Motor neuron (in vitro differentiated cells): ENCODE data around the gene CEP135. TPM values are rescaled to one million over a fixed set of nuclear protein-coding genes. Genes with fewer than 3 reads are reported as not detected.

Experiments
- ATAC-seq, 8 experiments: fragments of 200-7000 bp; cut with Tn5 transposase; replicated peaks in 6 of 8; 2 replicates each; pipeline ENCODE4 v1.8.0; 2021; ENCODE audit warnings: mild to moderate bottlenecking in 8 of 8, moderate library complexity in 8 of 8
- H3K27ac ChIP-seq, 2 donors: fragments of 250-450 bp; sonication (Bioruptor Pico); 2 replicates each; pipeline ENCODE4 v1.9.0; 2021; ENCODE audit warnings: antibody characterized with exemption in 2 of 2, mild to moderate bottlenecking in 2 of 2, moderate library complexity in 1 of 2
- H3K4me1 ChIP-seq, 2 donors: fragments of 250-450 bp; sonication (Bioruptor Pico); replicated peaks in 1 of 2; 2 replicates each; pipeline ENCODE4 v1.6.1; 2021; ENCODE audit warnings: antibody characterized with exemption in 2 of 2, mild to moderate bottlenecking in 2 of 2, moderate library complexity in 1 of 2
- H3K4me3 ChIP-seq, 5 donors: fragments of 250-450 bp; sonication (Bioruptor Pico); 2 replicates each; pipeline ENCODE4 v1.9.0; 2021; ENCODE audit warnings: antibody characterized with exemption in 5 of 5, mild to moderate bottlenecking in 5 of 5, moderate library complexity in 4 of 5
- WGBS, 10 experiments: fragments of 450-650 bp; shearing (Covaris generic); methylation state at CpG; one replicate each; pipeline ENCODE4 v1.0.0; 2022; 5-methylcytosine and 5-hydroxymethylcytosine counted together
- in situ Hi-C, 9 experiments: fragments of 400-800 bp; cut with MboI; loops; one replicate each; pipeline ENCODE4 v1.15.0; 2021; ENCODE audit warnings: low sequenced_read_pairs in 9 of 9, low pct_unique_long_range_greater_than_20kb in 2 of 9; ENCODE audit not compliant: unreplicated experiment in 9 of 9
- total RNA-seq, 8 experiments: library from RNA; unstranded; fragments of 300-600 nt; gene quantifications; 2 replicates each; pipeline versions ENCODE4 v1.2.3 to v1.2.4, GENCODE V29; 2022

The CEP135 gene
- total RNA-seq, 8 experiments from 2014 or later = 2.2 to 12.1 (median 7.4) TPM

DNA sequence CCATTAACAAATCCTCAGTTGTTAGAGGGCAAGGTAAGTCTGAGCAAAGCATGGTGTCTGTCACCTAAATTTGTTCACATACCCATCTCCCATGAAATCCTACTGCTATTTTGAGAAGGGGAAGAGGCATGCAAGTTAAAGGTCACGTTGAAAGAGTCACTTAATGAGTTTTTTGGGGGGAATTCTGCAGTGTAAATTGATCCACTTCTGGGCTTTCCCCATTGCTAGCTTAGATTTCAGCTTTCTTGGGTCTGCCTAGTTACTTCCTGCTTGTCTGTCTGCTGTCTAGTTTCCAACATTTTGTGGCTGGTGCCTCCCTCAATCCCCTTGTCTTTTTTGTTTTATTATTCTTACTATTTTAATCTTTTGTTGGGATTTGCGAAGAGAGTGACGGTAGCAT lies 32.0 kb downstream of the CEP135 start:
- Histone ChIP-seq H3K4me1 (no peaks in the 10 kb centered on the region), H3K27ac (no peak overlapping the region), H3K4me3 (no peak overlapping the region)
- no peak for ATAC-seq
- 76 to 100% (median 98%) methylated on average over 2 to 3 of the region's 3 CpGs for WGBS, 10 experiments
- in situ Hi-C loops = no loop called here

GRCh38 chr4:55982976-55983375 lies 34.2 kb downstream of the CEP135 start:
- no peak overlapping the region for H3K27ac ChIP-seq
- H3K4me1 ChIP-seq = no peaks in the 10 kb centered on the region
- no peak overlapping the region for H3K4me3 ChIP-seq
- in situ Hi-C loops = no loop called here
- ATAC-seq = no peak

GRCh38 chr4:55989766-55990165 lies 41.0 kb downstream of the CEP135 start:
- Histone ChIP-seq H3K4me1 (no peaks in the 10 kb centered on the region), H3K27ac (no peak overlapping the region), H3K4me3 (no peak overlapping the region)
- ATAC-seq = peak in 2 of 8 experiments; percentile 73 to 84
- in situ Hi-C loops = no loop called here

GRCh38 chr4:55993994-55994663 lies 45.4 kb downstream of the CEP135 start:
- in situ Hi-C loops = no loop called here
- peaks cover 0 to 7% of the 10 kb centered on the region in 2 donors for H3K4me1 ChIP-seq
- 86 to 100% (median 94%) methylated on average over 1 to 3 of the region's 3 CpGs; no CpG with 5 or more reads in 1 of the 10 experiments for WGBS, 10 experiments

GRCh38 chr4:55996646-55997045 lies 47.9 kb downstream of the CEP135 start:
- 38 to 100% (median 64%) methylated on average over 1 to 2 of the region's 2 CpGs; no CpG with 5 or more reads in 1 of the 10 experiments for WGBS, 10 experiments
- ATAC-seq = peak in 1 of 8 experiments; percentile 28
- no peak overlapping the region for H3K27ac ChIP-seq
- in situ Hi-C loops = no loop called here
- peaks cover 0 to 7% of the 10 kb centered on the region in 2 donors for H3K4me1 ChIP-seq
- no peak overlapping the region for H3K4me3 ChIP-seq

More at GRCh38 chr4:55993994-55994663, 45.4 kb downstream of the CEP135 start:
- Histone ChIP-seq H3K4me3 (no peak overlapping the region), H3K27ac (no peak overlapping the region)
- ATAC-seq = no peak

GRCh38 chr4:56003606-56004005 lies 54.9 kb downstream of the CEP135 start:
- ATAC-seq = no peak
- Histone ChIP-seq H3K27ac (no peak overlapping the region), H3K4me3 (no peak overlapping the region), H3K4me1 (no peaks in the 10 kb centered on the region)
- in situ Hi-C loops = no loop called here
- WGBS, 10 experiments = 80 to 100% (median 98%) methylated on average over 1 to 3 of the region's 3 CpGs

DNA sequence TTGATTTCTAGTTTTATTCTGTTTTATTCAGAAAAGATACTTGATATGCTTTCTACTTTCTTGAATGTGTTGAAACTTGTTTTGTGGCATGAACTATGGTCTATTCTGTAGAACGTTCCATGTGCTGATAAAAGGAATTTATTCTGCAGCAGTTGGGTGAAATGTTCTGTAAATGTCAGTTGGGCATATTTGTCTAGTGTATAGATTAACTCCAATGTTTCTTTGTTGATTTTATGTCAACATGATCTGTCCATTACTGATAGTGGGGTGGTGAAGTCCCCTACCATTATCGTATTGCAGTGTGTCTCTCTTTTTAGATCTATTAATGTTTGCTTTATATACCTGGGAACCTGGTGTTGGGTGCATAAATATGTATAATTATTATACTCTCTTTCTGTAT lies 55.5 kb downstream of the CEP135 start:
- in situ Hi-C loops = no loop called here
- ATAC-seq = no peak

DNA sequence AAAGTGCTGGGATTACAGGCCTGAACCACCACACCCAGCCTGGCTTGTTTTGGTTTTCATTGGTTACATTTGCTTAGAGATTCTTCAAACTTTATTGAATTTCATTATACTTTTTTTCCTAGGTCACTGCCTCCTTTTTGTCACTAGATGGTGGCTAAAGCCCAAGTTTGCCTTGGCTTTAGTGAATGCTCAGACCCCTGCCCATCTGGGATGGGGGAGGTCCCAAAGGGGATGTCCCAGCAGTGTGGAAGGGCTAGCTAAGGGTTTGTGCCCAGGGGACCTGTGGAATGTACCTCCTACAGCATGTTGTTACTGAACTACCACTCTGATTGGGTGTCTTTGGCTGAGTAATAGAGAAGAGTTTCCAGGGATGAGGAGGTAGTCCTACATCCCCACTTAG lies 58.4 kb downstream of the CEP135 start:
- Histone ChIP-seq H3K4me3 (no peak overlapping the region), H3K27ac (no peak overlapping the region), H3K4me1 (no peaks in the 10 kb centered on the region)
- no peak for ATAC-seq
- in situ Hi-C loops = no loop called here

More for the DNA sequence above, 55.5 kb downstream of the CEP135 start:
- Histone ChIP-seq H3K4me3 (no peak overlapping the region), H3K27ac (no peak overlapping the region), H3K4me1 (no peaks in the 10 kb centered on the region)
- 84 to 100% (median 93%) methylated on average over 1 to 2 of the region's 2 CpGs; no CpG with 5 or more reads in 2 of the 10 experiments for WGBS, 10 experiments

DNA sequence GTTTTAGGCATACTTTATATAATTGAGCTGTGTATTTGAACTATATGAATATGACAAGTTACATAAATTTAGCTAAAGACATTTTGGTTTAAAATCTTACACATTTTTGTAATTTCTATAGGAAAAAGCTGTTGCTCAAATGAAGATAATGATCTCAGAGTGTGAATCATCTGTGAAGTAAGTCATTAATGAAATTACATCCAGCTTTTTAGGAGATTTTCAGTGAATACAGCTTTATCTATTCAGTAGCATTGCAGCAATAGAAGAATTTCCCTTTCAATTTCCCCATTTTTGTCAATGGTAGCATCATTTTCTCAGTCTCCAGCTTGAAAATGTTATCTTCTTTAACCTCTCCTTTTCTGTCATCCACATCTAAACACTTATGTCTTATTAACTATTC lies 59.5 kb downstream of the CEP135 start:
- Histone ChIP-seq H3K27ac (no peak overlapping the region), H3K4me1 (no peaks in the 10 kb centered on the region), H3K4me3 (no peak overlapping the region)
- in situ Hi-C loops = no loop called here
- no peak for ATAC-seq

GRCh38 chr4:56026596-56026995 lies 77.9 kb downstream of the CEP135 start:
- H3K27ac ChIP-seq = no peak overlapping the region
- no peak overlapping the region for H3K4me3 ChIP-seq
- in situ Hi-C loops = no loop called here
- H3K4me1 ChIP-seq = no peaks in the 10 kb centered on the region
- peak in 3 of 8 experiments; percentile 28 to 73 (median 73) for ATAC-seq

DNA sequence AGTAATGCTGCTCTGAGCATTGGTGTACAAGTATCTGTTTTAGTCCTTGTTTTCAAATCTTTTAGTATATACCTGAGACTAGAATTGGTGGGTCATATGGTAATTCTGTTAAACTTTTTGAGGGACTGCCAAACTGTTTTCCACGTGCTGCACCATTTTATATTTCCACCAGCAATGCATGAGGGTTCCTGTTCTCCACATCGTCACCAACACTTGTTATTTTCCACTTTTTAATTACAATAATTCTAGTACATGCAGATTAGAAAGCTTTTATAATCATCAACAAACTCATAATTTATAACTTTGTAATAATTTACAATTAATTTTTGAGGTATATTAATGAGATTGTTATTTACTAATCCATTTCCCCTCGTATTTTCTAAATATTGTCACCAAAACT lies 79.4 kb downstream of the CEP135 start:
- 88 to 100% (median 97%) methylated on average over 1 to 3 of the region's 3 CpGs for WGBS, 10 experiments
- in situ Hi-C loops = no loop called here
- no peak for ATAC-seq

GRCh38 chr4:56038487-56039162 lies 89.9 kb downstream of the CEP135 start:
- 10 to 100% (median 91%) methylated on average over 1 to 7 of the region's 8 CpGs; no CpG with 5 or more reads in 3 of the 10 experiments for WGBS, 10 experiments
- peak in 3 of 8 experiments; percentile 32 to 91 (median 48) for ATAC-seq
- Histone ChIP-seq H3K4me3 (no peak overlapping the region), H3K27ac (no peak overlapping the region), H3K4me1 (no peaks in the 10 kb centered on the region)
- in situ Hi-C loops = no loop called here

More for the DNA sequence above, 79.4 kb downstream of the CEP135 start:
- H3K4me1 ChIP-seq = no peaks in the 10 kb centered on the region
- no peak overlapping the region for H3K27ac ChIP-seq
- no peak overlapping the region for H3K4me3 ChIP-seq

DNA sequence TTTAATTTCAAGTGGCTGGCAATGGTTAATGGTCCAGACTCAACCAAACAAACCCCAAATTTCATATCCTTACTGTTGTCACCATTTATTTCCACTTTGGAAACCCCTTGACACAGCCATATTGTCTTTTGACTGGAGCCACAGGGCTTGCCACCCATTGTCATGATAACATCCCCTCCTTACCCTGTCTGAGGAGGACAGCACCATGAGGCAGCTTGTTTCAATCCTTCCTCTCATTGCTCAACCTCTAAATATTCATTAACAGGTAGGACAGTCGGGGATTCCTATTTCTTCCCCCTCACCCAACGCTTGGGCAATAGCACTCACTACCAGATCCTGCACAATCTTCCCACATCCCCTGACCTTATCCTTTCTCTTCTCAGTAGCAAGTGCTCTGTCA lies 92.1 kb downstream of the CEP135 start:
- Histone ChIP-seq H3K27ac (no peak overlapping the region), H3K4me1 (no peaks in the 10 kb centered on the region), H3K4me3 (no peak overlapping the region)
- in situ Hi-C loops = no loop called here
- no peak for ATAC-seq
- 0 to 40% (median 25%) methylated on average over 1 to 2 of the region's 2 CpGs; no CpG with 5 or more reads in 4 of the 10 experiments for WGBS, 10 experiments

DNA sequence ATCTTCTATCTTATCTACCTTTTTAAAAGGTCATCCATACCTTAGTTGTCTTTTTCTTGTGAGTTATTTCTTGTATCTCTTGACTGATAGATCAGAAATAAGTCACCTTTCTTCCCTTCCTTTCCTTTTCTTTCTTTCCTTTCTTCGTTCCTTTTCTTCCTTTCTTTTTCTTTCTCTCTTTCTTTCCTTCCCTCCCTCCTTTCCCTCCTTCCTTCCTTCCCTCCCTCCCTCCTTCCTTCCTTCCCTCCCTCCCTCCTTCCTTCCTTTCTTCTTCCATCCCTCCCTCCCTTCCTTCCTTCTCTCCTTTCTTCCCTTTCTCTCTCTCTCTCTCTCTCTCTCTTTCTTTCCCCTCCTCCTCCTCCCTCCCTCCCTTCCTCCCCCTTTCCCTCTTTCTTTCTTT lies 93.5 kb downstream of the CEP135 start:
- no peak for ATAC-seq
- no peak overlapping the region for H3K27ac ChIP-seq
- WGBS, 10 experiments = 29 to 100% (median 93%) methylated on average over 1 of the region's 1 CpG; no CpG with 5 or more reads in 5 of the 10 experiments
- in situ Hi-C loops = no loop called here
- H3K4me3 ChIP-seq = no peak overlapping the region
- H3K4me1 ChIP-seq = no peaks in the 10 kb centered on the region
